NCI-H1436 treated with DMSO at 0.1 percent for 48 hours (cell line): Measurements from ENCODE around the gene FGA.

Experiments used
- DNase-seq: peaks from one replicate; lab custom pipeline; 2025; lab: John Stamatoyannopoulos, UW

FGA gene

GRCh38 chr4:154590329-154591006, at the start of gene FGA:
Gene FGA, minus strand, starts transcription at chr4:154590742. Its CDS starts 55 bp downstream, at chr4:154590687.
- DNase-seq: no peak

- no peak for DNase-seq
Measured at GRCh38 chr4:154634058-154634457, 43.5 kb upstream of the FGA start.

GRCh38 chr4:154631828-154632227, 41.3 kb upstream of the FGA start:
- DNase-seq: no peak

GRCh38 chr4:154630324-154630723, 39.8 kb upstream of the FGA start:
- no peak for DNase-seq

- no peak for DNase-seq
Measured at GRCh38 chr4:154626793-154627484, 36.4 kb upstream of the FGA start.

GRCh38 chr4:154625971-154626370, 35.4 kb upstream of the FGA start:
- no peak for DNase-seq

- DNase-seq: no peak
Measured at GRCh38 chr4:154623995-154624394, 33.5 kb upstream of the FGA start.

- no peak for DNase-seq
Measured at GRCh38 chr4:154623436-154623835, 32.9 kb upstream of the FGA start.

GRCh38 chr4:154622598-154622997, 32.1 kb upstream of the FGA start:
- no peak for DNase-seq

- no peak for DNase-seq
Measured at GRCh38 chr4:154620111-154620510, 29.6 kb upstream of the FGA start.

- DNase-seq: no peak
Measured at GRCh38 chr4:154618708-154619315, 28.3 kb upstream of the FGA start.

GRCh38 chr4:154617820-154618317, 27.3 kb upstream of the FGA start:
- DNase-seq: no peak

- no peak for DNase-seq
Measured at GRCh38 chr4:154616731-154617130, 26.2 kb upstream of the FGA start.

GRCh38 chr4:154616287-154616686, 25.7 kb upstream of the FGA start:
- no peak for DNase-seq

- no peak for DNase-seq
Measured at GRCh38 chr4:154615211-154615610, 24.7 kb upstream of the FGA start.

GRCh38 chr4:154614306-154614705, 23.8 kb upstream of the FGA start:
- DNase-seq: no peak

GRCh38 chr4:154612472-154613414, 22.2 kb upstream of the FGA start, which contains the start of gene FGG:
Gene FGG, minus strand, starts transcription at chr4:154612656. Its CDS starts 47 bp downstream, at chr4:154612609.
- no peak for DNase-seq

- no peak for DNase-seq
Measured at GRCh38 chr4:154611833-154612232, 21.3 kb upstream of the FGA start.

- DNase-seq: no peak
Measured at GRCh38 chr4:154610582-154610981, 20.0 kb upstream of the FGA start.

GRCh38 chr4:154609532-154609931, 19.0 kb upstream of the FGA start:
- DNase-seq: no peak

- no peak for DNase-seq
Measured at GRCh38 chr4:154608361-154609252, 18.1 kb upstream of the FGA start.
